ENCODE results near the gene METTL6. TPM values are rescaled to one million over a fixed set of nuclear protein-coding genes. Genes with fewer than 3 reads are reported as not detected.
"Not testable (repeated sequence)": the region's sequence is repeated elsewhere in the genome, so short reads cannot be mapped to it uniquely, and the experiment has no call there.

METTL6 gene
- polyA plus RNA-seq, 4 donors: 6.8 to 17.3 (median 8.1) TPM

- Histone ChIP-seq H3K36me3 (ENCODE audit: control insufficient read depth in 3 of 3, insufficient read depth in 2 of 3, low read depth in 1 of 3, low read length in 3 of 3) (no peaks in the 10 kb centered on the region), H3K4me3 (ENCODE audit: low read depth in 1 of 3, low read length in 3 of 3) (no peak overlapping the region), H3K27ac (ENCODE audit: low read depth in 1 of 3, low read length in 2 of 3) (no peak overlapping the region), H3K9me3 (ENCODE audit: control insufficient read depth in 2 of 2, insufficient read depth in 1 of 2, low read depth in 1 of 2, low read length in 1 of 2) (peaks cover 0 to 22% of the 10 kb centered on the region in 2 donors), H3K27me3 (ENCODE audit: control insufficient read depth in 3 of 3, insufficient read depth in 3 of 3, low read length in 3 of 3) (no peaks in the 10 kb centered on the region), H3K4me1 (ENCODE audit: control insufficient read depth in 3 of 3, insufficient read depth in 2 of 3, low read depth in 1 of 3, low read length in 2 of 3) (peaks cover 0 to 5% (median 2%) of the 10 kb centered on the region in 3 donors)
- DNase-seq (no peak), FAIRE-seq (no peak)
- 44 to 64% (median 55%) methylated on average over 6 of the region's 6 CpGs for WGBS, 3 donors
Observed at GRCh38 chr3:15390460-15390859, 36.9 kb downstream of the METTL6 start.

GRCh38 chr3:15388335-15388734 lies 39.0 kb downstream of the METTL6 start:
- peaks cover 0 to 23% of the 10 kb centered on the region in 2 donors for H3K9me3 ChIP-seq (ENCODE audit: control insufficient read depth in 2 of 2, insufficient read depth in 1 of 2, low read depth in 1 of 2, low read length in 1 of 2)
- FAIRE-seq; H3K4me3 ChIP-seq (ENCODE audit: low read depth in 1 of 3, low read length in 3 of 3); H3K27ac ChIP-seq (ENCODE audit: low read depth in 1 of 3, low read length in 2 of 3); H3K36me3 ChIP-seq (ENCODE audit: control insufficient read depth in 3 of 3, insufficient read depth in 2 of 3, low read depth in 1 of 3, low read length in 3 of 3); H3K27me3 ChIP-seq (ENCODE audit: control insufficient read depth in 3 of 3, insufficient read depth in 3 of 3, low read length in 3 of 3); DNase-seq; H3K4me1 ChIP-seq (ENCODE audit: control insufficient read depth in 3 of 3, insufficient read depth in 2 of 3, low read depth in 1 of 3, low read length in 2 of 3): not testable (repeated sequence)
- 89 to 97% (median 92%) methylated on average over 3 of the region's 3 CpGs for WGBS, 3 donors

- DNase-seq: no peak
- Histone ChIP-seq H3K4me3 (ENCODE audit: low read depth in 1 of 3, low read length in 3 of 3) (no peak overlapping the region), H3K36me3 (ENCODE audit: control insufficient read depth in 3 of 3, insufficient read depth in 2 of 3, low read depth in 1 of 3, low read length in 3 of 3) (no peaks in the 10 kb centered on the region), H3K27me3 (ENCODE audit: control insufficient read depth in 3 of 3, insufficient read depth in 3 of 3, low read length in 3 of 3) (no peaks in the 10 kb centered on the region), H3K27ac (ENCODE audit: low read depth in 1 of 3, low read length in 2 of 3) (no peak overlapping the region), H3K9me3 (ENCODE audit: control insufficient read depth in 2 of 2, insufficient read depth in 1 of 2, low read depth in 1 of 2, low read length in 1 of 2) (peaks cover 0 to 23% of the 10 kb centered on the region in 2 donors), H3K4me1 (ENCODE audit: control insufficient read depth in 3 of 3, insufficient read depth in 2 of 3, low read depth in 1 of 3, low read length in 2 of 3) (peaks cover 0 to 5% (median 2%) of the 10 kb centered on the region in 3 donors)
- FAIRE-seq: no peak
- 71 to 89% (median 75%) methylated on average over 3 of the region's 3 CpGs for WGBS, 3 donors
Observed at GRCh38 chr3:15387735-15388134, 39.6 kb downstream of the METTL6 start.

GRCh38 chr3:15387171-15387581 lies 40.2 kb downstream of the METTL6 start:
- DNase-seq (no peak), FAIRE-seq (no peak)
- Histone ChIP-seq H3K36me3 (ENCODE audit: control insufficient read depth in 3 of 3, insufficient read depth in 2 of 3, low read depth in 1 of 3, low read length in 3 of 3) (no peaks in the 10 kb centered on the region), H3K9me3 (ENCODE audit: control insufficient read depth in 2 of 2, insufficient read depth in 1 of 2, low read depth in 1 of 2, low read length in 1 of 2) (peaks cover 0 to 23% of the 10 kb centered on the region in 2 donors), H3K27ac (ENCODE audit: low read depth in 1 of 3, low read length in 2 of 3) (no peak overlapping the region), H3K4me3 (ENCODE audit: low read depth in 1 of 3, low read length in 3 of 3) (no peak overlapping the region), H3K4me1 (ENCODE audit: control insufficient read depth in 3 of 3, insufficient read depth in 2 of 3, low read depth in 1 of 3, low read length in 2 of 3) (peaks cover 0 to 5% (median 2%) of the 10 kb centered on the region in 3 donors), H3K27me3 (ENCODE audit: control insufficient read depth in 3 of 3, insufficient read depth in 3 of 3, low read length in 3 of 3) (no peaks in the 10 kb centered on the region)
- WGBS, 3 donors: 30 to 76% (median 54%) methylated on average over 1 of the region's 1 CpG

GRCh38 chr3:15386654-15386955 lies 40.7 kb downstream of the METTL6 start:
- H3K4me3 ChIP-seq (ENCODE audit: low read depth in 1 of 3, low read length in 3 of 3); H3K27me3 ChIP-seq (ENCODE audit: control insufficient read depth in 3 of 3, insufficient read depth in 3 of 3, low read length in 3 of 3); H3K36me3 ChIP-seq (ENCODE audit: control insufficient read depth in 3 of 3, insufficient read depth in 2 of 3, low read depth in 1 of 3, low read length in 3 of 3); H3K4me1 ChIP-seq (ENCODE audit: control insufficient read depth in 3 of 3, insufficient read depth in 2 of 3, low read depth in 1 of 3, low read length in 2 of 3); FAIRE-seq; DNase-seq: not testable (repeated sequence)
- H3K27ac ChIP-seq (ENCODE audit: low read depth in 1 of 3, low read length in 2 of 3): peak overlapping the region in 1 of 3 donors; percentile 18
- peaks cover 0 to 23% of the 10 kb centered on the region in 2 donors for H3K9me3 ChIP-seq (ENCODE audit: control insufficient read depth in 2 of 2, insufficient read depth in 1 of 2, low read depth in 1 of 2, low read length in 1 of 2)
- WGBS, 3 donors: 79 to 85% (median 83%) methylated on average over 5 of the region's 5 CpGs

- no peaks in the 10 kb centered on the region for H3K27me3 ChIP-seq (ENCODE audit: control insufficient read depth in 3 of 3, insufficient read depth in 3 of 3, low read length in 3 of 3)
- DNase-seq (peak in 1 of 2 donors; percentile 63), FAIRE-seq (no peak)
- no peaks in the 10 kb centered on the region for H3K36me3 ChIP-seq (ENCODE audit: control insufficient read depth in 3 of 3, insufficient read depth in 2 of 3, low read depth in 1 of 3, low read length in 3 of 3)
- peaks cover 0 to 5% (median 2%) of the 10 kb centered on the region in 3 donors for H3K4me1 ChIP-seq (ENCODE audit: control insufficient read depth in 3 of 3, insufficient read depth in 2 of 3, low read depth in 1 of 3, low read length in 2 of 3)
- H3K27ac ChIP-seq (ENCODE audit: low read depth in 1 of 3, low read length in 2 of 3): peak overlapping the region in 1 of 3 donors; percentile 42
- H3K9me3 ChIP-seq (ENCODE audit: control insufficient read depth in 2 of 2, insufficient read depth in 1 of 2, low read depth in 1 of 2, low read length in 1 of 2): peaks cover 0 to 22% of the 10 kb centered on the region in 2 donors
- no peak overlapping the region for H3K4me3 ChIP-seq (ENCODE audit: low read depth in 1 of 3, low read length in 3 of 3)
- WGBS, 3 donors: 78 to 87% (median 82%) methylated on average over 1 of the region's 1 CpG
Observed at GRCh38 chr3:15385901-15386653, 41.3 kb downstream of the METTL6 start.

- 81 to 91% (median 83%) methylated on average over 10 of the region's 10 CpGs for WGBS, 3 donors
- not testable (repeated sequence) for H3K4me1 ChIP-seq (ENCODE audit: control insufficient read depth in 3 of 3, insufficient read depth in 2 of 3, low read depth in 1 of 3, low read length in 2 of 3); DNase-seq; H3K27me3 ChIP-seq (ENCODE audit: control insufficient read depth in 3 of 3, insufficient read depth in 3 of 3, low read length in 3 of 3); H3K4me3 ChIP-seq (ENCODE audit: low read depth in 1 of 3, low read length in 3 of 3); H3K36me3 ChIP-seq (ENCODE audit: control insufficient read depth in 3 of 3, insufficient read depth in 2 of 3, low read depth in 1 of 3, low read length in 3 of 3); FAIRE-seq
- Histone ChIP-seq H3K27ac (ENCODE audit: low read depth in 1 of 3, low read length in 2 of 3) (peak overlapping the region in 1 of 3 donors; percentile 42), H3K9me3 (ENCODE audit: control insufficient read depth in 2 of 2, insufficient read depth in 1 of 2, low read depth in 1 of 2, low read length in 1 of 2) (peaks cover 0 to 18% of the 10 kb centered on the region in 2 donors)
Observed at GRCh38 chr3:15385238-15385695, 42.1 kb downstream of the METTL6 start.

GRCh38 chr3:15384510-15385237 lies 42.7 kb downstream of the METTL6 start:
- DNase-seq: no peak
- no peak for FAIRE-seq
- peak overlapping the region in 1 of 3 donors; percentile 73 for H3K27ac ChIP-seq (ENCODE audit: low read depth in 1 of 3, low read length in 2 of 3)
- no peaks in the 10 kb centered on the region for H3K36me3 ChIP-seq (ENCODE audit: control insufficient read depth in 3 of 3, insufficient read depth in 2 of 3, low read depth in 1 of 3, low read length in 3 of 3)
- peaks cover 0 to 18% of the 10 kb centered on the region in 2 donors for H3K9me3 ChIP-seq (ENCODE audit: control insufficient read depth in 2 of 2, insufficient read depth in 1 of 2, low read depth in 1 of 2, low read length in 1 of 2)
- H3K4me1 ChIP-seq (ENCODE audit: control insufficient read depth in 3 of 3, insufficient read depth in 2 of 3, low read depth in 1 of 3, low read length in 2 of 3): peaks cover 0 to 5% (median 2%) of the 10 kb centered on the region in 3 donors
- WGBS, 3 donors: 85 to 89% (median 86%) methylated on average over 4 of the region's 4 CpGs
- no peak overlapping the region for H3K4me3 ChIP-seq (ENCODE audit: low read depth in 1 of 3, low read length in 3 of 3)
- H3K27me3 ChIP-seq (ENCODE audit: control insufficient read depth in 3 of 3, insufficient read depth in 3 of 3, low read length in 3 of 3): no peaks in the 10 kb centered on the region

All from small intestine (tissue), 7 donors.